Pancreas (tissue), 10 donors: ENCODE results near the gene EID3. TPM values are rescaled to one million over a fixed set of nuclear protein-coding genes. Genes with fewer than 3 reads are reported as not detected.
A peak's percentile ranks its signal among the peaks of the same experiment; 100 is the strongest.

ENCODE experiments used
- ATAC-seq, 4 donors: fragments of 200-7000 bp; cut with Tn5 transposase; one replicate each; pipeline versions ENCODE4 v1.8.0 to v1.9.1; 2020; ENCODE audit warnings: mild to moderate bottlenecking in 4 of 4, moderate library complexity in 4 of 4
- DNase-seq, 6 donors: peaks; one replicate each; pipeline ENCODE4 v3.0.0-alpha.2; 2020
- FAIRE-seq: peaks from 2 replicates; lab custom pipeline; 2012; peaks lifted over from hg19 to GRCh38; lab: Jason Lieb, UNC
- H3K27ac ChIP-seq, 4 donors: fragments of 200-600 bp; sonication (generic); 1 replicate in 3 of 4; 2 replicates in 1 of 4; pipeline versions ENCODE4 v1.5.0 to v1.8.0; 2020
- H3K27me3 ChIP-seq, 4 donors: fragments of 200-600 bp; one replicate each; pipeline ENCODE4 v1.8.0; 2021
- H3K36me3 ChIP-seq, 3 donors: fragments of 200-600 bp; sonication (generic) in 1 of 3; one replicate each; pipeline versions ENCODE4 v1.5.0 to v1.8.0; 2020 to 2021
- H3K4me1 ChIP-seq, 3 donors: fragments of 200-600 bp; one replicate each; pipeline ENCODE4 v1.8.0; 2021
- H3K4me3 ChIP-seq, 4 donors: fragments of 200-600 bp; sonication (generic) in 2 of 4; one replicate each; pipeline versions ENCODE4 v1.5.0 to v1.8.0; 2020 to 2021
- H3K9me3 ChIP-seq, 4 donors: fragments of 200-600 bp; one replicate each; pipeline ENCODE4 v1.8.0; 2021
- WGBS, 2 donors: extraction: QIAGEN DNeasy Blood & Tissue Kit; methylation state at CpG; one replicate each; pipeline ENCODE4 v1.1.7; 2013; 5-methylcytosine and 5-hydroxymethylcytosine counted together
- intact Hi-C, 3 donors: fragments of 100-400 bp; cut with DNase I; formaldehyde crosslinking; loops; one replicate each; pipeline versions ENCODE4 v1.11.1 to v1.14.2; 2022
- polyA plus RNA-seq, 2 donors: library from polyadenylated mRNA; stranded (reverse); fragments of 200-250 nt; gene quantifications; one replicate each; pipeline ENCODE4 v1.2.3, GENCODE V29; 2013
- total RNA-seq, 6 donors: library from RNA; stranded (reverse); fragmentation: NEBNext Ultra II Directional in 4 of 6; extraction: Animal tissue kit (Norgen Biotek cat#: 25700) in 4 of 6; gene quantifications; one replicate each; pipeline versions ENCODE4 v1.2.1 to v1.2.4, GENCODE V29; 2021 to 2023
- TF ChIP-seq, protein P1 (sequence below), 4 donors: fragments of 200-600 bp; sonication (generic) in 3 of 4; IDR thresholded peaks; one replicate each; pipeline versions ENCODE4 v1.5.0 to v1.8.0; 2021; ENCODE audit warnings: antibody characterized with exemption in 4 of 4
- donor health status: healthy with polysubstance abuse.
- donor health status: DM: no; HTN: no; CAD: no; lungs with moderate emphysema.
- donor health status: DM: no; HTN: no; CAD: no.
- donor health status: control.
- donor health status: control.
- donor health status: Bipolar disorder and iron deficiency.
- donor health status: DM: yes; HTN: yes; CAD: no.
- donor health status: DM: no; HTN: no; CAD: no.
- donor health status: DM: no; HTN: no; CAD: no.
- donor health status: DM: yes; HTN: yes; CAD: no.

EID3 gene
- total and polyA plus RNA-seq, 8 donors, result 0.98 to 2.4 (median 1.2) TPM

DNA sequence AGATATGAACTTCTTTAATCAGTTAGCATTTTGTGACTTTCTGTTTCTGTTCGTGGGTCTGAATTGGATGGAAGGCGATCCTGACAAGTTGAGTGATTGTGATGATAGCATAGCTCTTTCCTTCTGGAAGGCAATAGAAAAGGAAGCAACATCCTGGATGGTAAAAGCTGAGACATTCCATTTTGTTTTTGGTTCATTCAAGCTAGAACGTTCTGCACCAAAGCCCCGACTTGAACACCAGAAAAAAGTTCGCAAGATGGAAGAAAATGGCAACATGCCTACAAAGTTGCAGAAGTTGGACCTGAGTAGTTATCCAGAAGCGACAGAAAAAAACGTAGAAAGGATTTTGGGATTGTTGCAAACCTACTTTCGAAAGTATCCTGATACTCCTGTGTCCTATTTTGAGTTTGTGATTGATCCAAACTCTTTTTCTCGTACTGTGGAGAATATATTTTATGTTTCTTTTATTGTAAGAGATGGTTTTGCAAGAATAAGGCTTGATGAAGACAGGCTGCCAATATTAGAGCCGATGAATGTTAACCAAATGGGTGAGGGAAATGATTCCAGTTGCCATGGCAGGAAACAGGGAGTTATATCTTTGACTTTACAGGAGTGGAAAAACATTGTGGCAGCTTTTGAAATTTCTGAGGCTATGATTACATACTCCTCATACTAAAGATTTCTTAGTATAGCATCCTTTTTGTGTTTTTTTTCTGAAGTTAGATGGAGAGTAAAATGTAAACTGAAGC is 896 bp downstream of the EID3 start:
- no peak for FAIRE-seq
- Histone ChIP-seq H3K4me3 (peak overlapping the region; percentile 21 to 60 (median 38)), H3K9me3 (no peaks in the 10 kb centered on the region), H3K27ac (peak overlapping the region in 1 of 4 donors; percentile 25), H3K36me3 (no peaks in the 10 kb centered on the region), H3K27me3 (no peaks in the 10 kb centered on the region), H3K4me1 (peaks cover 0 to 8% (median 0%) of the 10 kb centered on the region in 3 donors)
- intact Hi-C loops, result no loop called here
- 87 to 90% methylated on average over 10 of the region's 10 CpGs for WGBS, 2 donors
- TF ChIP-seq, protein P1, sequence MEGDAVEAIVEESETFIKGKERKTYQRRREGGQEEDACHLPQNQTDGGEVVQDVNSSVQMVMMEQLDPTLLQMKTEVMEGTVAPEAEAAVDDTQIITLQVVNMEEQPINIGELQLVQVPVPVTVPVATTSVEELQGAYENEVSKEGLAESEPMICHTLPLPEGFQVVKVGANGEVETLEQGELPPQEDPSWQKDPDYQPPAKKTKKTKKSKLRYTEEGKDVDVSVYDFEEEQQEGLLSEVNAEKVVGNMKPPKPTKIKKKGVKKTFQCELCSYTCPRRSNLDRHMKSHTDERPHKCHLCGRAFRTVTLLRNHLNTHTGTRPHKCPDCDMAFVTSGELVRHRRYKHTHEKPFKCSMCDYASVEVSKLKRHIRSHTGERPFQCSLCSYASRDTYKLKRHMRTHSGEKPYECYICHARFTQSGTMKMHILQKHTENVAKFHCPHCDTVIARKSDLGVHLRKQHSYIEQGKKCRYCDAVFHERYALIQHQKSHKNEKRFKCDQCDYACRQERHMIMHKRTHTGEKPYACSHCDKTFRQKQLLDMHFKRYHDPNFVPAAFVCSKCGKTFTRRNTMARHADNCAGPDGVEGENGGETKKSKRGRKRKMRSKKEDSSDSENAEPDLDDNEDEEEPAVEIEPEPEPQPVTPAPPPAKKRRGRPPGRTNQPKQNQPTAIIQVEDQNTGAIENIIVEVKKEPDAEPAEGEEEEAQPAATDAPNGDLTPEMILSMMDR (IDR thresholded peaks at IDR 0.05), result no peak
- ATAC-seq, result no peak
- DNase-seq, result no peak

DNA sequence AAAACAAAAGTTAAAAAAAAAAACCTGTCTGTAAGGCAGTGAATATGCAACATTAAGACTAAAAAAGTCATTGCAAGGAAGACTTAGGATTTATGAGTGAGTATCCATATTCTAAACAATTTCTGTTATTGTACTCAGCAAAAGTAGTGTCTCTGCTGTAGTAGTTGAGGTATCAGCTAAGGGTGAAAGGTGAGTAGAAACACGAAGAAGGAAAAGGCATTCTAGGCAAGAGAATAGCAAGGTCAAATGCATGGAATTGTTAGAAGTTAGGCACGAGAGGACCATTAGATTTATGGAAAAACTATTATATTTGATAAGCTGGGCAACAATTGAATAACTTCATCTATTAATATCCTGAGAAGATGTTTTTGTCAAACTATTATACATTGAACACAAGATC is 1.8 kb downstream of the EID3 start:
- ATAC-seq, result no peak
- no peak for FAIRE-seq
- Histone ChIP-seq H3K9me3 (no peaks in the 10 kb centered on the region), H3K36me3 (no peaks in the 10 kb centered on the region), H3K27me3 (no peaks in the 10 kb centered on the region), H3K4me1 (peaks cover 0 to 8% (median 1%) of the 10 kb centered on the region in 3 donors), H3K4me3 (no peak overlapping the region), H3K27ac (no peak overlapping the region)
- TF ChIP-seq, protein P1 (IDR thresholded peaks at IDR 0.05), result no peak
- no peak for DNase-seq
- intact Hi-C loops, result no loop called here
- WGBS, 2 donors, result 86 to 90% methylated on average over 2 of the region's 2 CpGs

DNA sequence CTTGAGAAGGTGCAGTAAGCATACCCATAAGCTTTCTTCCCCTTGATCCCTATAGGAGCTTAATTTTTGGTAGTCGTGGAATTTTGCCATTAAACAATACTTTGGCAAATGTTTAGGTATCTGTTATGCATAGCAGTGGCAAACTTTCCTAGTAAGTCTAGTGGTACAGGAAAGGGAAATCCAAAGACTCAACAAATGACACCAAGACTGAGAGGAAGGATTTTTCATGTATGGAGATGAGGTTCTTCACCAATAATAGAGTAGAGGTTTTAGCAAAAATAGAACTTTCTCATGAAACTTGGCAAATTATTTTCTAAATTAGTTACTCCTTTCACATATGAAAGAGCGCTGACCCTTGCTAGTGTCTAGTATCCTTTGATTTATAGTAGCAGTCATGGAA is 2.8 kb downstream of the EID3 start:
- ATAC-seq, result no peak
- intact Hi-C loops, result no loop called here
- TF ChIP-seq, protein P1 (IDR thresholded peaks at IDR 0.05), result no peak
- FAIRE-seq, result no peak
- no peaks in the 10 kb centered on the region for H3K36me3 ChIP-seq
- H3K27me3 ChIP-seq, result no peaks in the 10 kb centered on the region
- DNase-seq, result no peak
- H3K4me3 ChIP-seq, result no peak overlapping the region
- 73 to 95% methylated on average over 2 of the region's 2 CpGs for WGBS, 2 donors
- peaks cover 0 to 8% (median 8%) of the 10 kb centered on the region in 3 donors for H3K4me1 ChIP-seq
- H3K9me3 ChIP-seq, result no peaks in the 10 kb centered on the region
- H3K27ac ChIP-seq, result no peak overlapping the region

DNA sequence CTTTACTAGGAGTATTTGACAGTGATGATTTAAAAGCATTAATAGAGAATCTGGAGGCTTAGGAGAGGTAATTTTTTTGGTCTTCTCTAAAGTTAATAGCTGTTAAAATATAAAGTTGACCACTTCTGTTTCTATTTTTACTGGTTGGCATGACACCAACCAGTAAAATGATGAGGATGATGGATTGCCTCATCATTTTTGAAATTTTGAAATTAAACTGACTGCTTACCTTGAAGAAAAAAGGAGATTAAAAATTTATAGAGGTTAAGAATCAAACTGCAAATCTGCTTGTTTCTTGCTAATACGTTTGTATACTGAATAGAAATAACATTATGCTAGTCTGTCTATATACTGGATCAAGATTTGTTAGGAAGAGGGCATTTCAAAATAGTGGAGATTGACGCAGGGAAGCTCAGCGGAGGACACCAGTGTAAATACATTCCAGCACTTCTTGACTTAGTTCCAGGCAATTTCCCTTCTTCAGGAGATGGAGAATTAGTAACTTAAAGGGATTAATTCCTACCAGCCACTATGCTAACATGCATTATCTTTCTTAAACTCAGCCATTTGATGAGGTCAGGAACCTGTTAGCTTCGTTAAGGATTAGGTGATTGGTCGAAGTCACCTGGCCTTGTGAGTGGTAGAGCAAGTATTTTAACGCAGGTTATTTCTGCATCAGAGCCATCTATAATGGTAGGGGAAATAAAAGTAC is 3.6 kb downstream of the EID3 start:
- Histone ChIP-seq H3K4me3 (no peak overlapping the region), H3K9me3 (no peaks in the 10 kb centered on the region), H3K27ac (no peak overlapping the region), H3K27me3 (no peaks in the 10 kb centered on the region), H3K36me3 (no peaks in the 10 kb centered on the region), H3K4me1 (peaks cover 0 to 8% (median 8%) of the 10 kb centered on the region in 3 donors)
- WGBS, 2 donors, result 67 to 71% methylated on average over 6 of the region's 6 CpGs
- DNase-seq, result no peak
- FAIRE-seq, result no peak
- ATAC-seq, result no peak
- TF ChIP-seq, protein P1 (IDR thresholded peaks at IDR 0.05), result no peak
- intact Hi-C loops, result no loop called here

DNA sequence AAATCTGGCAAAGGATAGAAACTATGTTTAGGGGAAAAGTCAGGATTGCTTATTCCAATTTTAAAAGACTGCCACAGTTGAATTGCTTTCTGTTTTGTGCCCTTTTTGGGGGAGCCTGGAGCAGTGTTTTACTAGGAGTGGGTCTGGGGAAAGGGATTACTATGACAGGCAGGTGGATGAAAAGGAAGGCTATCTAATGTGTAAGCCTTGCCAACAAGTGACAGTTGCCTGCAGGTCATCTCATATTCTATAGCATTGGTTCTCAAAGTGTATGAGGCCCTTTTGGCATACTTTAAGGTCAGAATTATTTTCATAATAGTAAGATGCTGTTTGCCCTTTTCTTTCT is 4.1 kb downstream of the EID3 start:
- no peaks in the 10 kb centered on the region for H3K36me3 ChIP-seq
- FAIRE-seq (no peak), ATAC-seq (no peak), DNase-seq (no peak)
- TF ChIP-seq, protein P1 (IDR thresholded peaks at IDR 0.05), result no peak
- H3K27ac ChIP-seq, result no peak overlapping the region
- H3K27me3 ChIP-seq, result no peaks in the 10 kb centered on the region
- no peak overlapping the region for H3K4me3 ChIP-seq
- H3K4me1 ChIP-seq, result peaks cover 0 to 8% (median 8%) of the 10 kb centered on the region in 3 donors
- no peaks in the 10 kb centered on the region for H3K9me3 ChIP-seq
- intact Hi-C loops, result no loop called here
